WTC11 (cell line): ENCODE measurements around the gene MPP1. TPM values are rescaled to one million over a fixed set of nuclear protein-coding genes. Genes with fewer than 3 reads are reported as not detected.

Source experiments
- ATAC-seq: fragments of 200-7000 bp; cut with Tn5 transposase; 2 replicates; pipeline ENCODE4 v1.10.0; 2021; ENCODE audit warnings: mild to moderate bottlenecking, moderate library complexity
- CTCF ChIA-PET: fragments of 300-600 bp; sonication (Branson Sonifier 250); formaldehyde crosslinking; loops from one replicate; lab custom pipeline; 2021; ENCODE audit warnings: antibody characterized with exemption; lab: Charles Lee
- POLR2A ChIA-PET: fragments of 350-600 bp; sonication (Branson Sonifier 250); formaldehyde crosslinking; loops from one replicate; lab custom pipeline; 2021; ENCODE audit warnings: antibody characterized with exemption; lab: Charles Lee
- DNase-seq: peaks from one replicate; pipeline ENCODE4 v3.0.0; 2021; ENCODE audit warnings: low spot score
- H3K27ac Mint-ChIP-seq: 2 replicates; pipeline ENCODE4 v1.8.0; 2021; ENCODE audit warnings: mixed read lengths
- H3K27me3 Mint-ChIP-seq: 2 replicates; pipeline ENCODE4 v1.8.0; 2021; ENCODE audit warnings: low read depth, mild to moderate bottlenecking, moderate library complexity, mixed read lengths
- H3K36me3 Mint-ChIP-seq: 2 replicates; pipeline ENCODE4 v1.8.0; 2021; ENCODE audit warnings: mixed read lengths
- H3K4me1 Mint-ChIP-seq: 2 replicates; pipeline ENCODE4 v1.8.0; 2022; ENCODE audit warnings: mixed read lengths
- H3K4me3 Mint-ChIP-seq: 2 replicates; pipeline ENCODE4 v1.8.0; 2021; ENCODE audit warnings: mild to moderate bottlenecking, moderate library complexity, mixed read lengths
- H3K9me3 Mint-ChIP-seq: 2 replicates; pipeline ENCODE4 v1.8.0; 2021; ENCODE audit warnings: mixed read lengths
- E2F1 ChIP-seq: sonication (generic); formaldehyde crosslinking; IDR thresholded peaks from 2 replicates; pipeline ENCODE4 v1.8.0; 2022; ENCODE audit warnings: mild to moderate bottlenecking, missing genetic modification reagents
- EMX1 ChIP-seq: fragments of 250-450 bp; sonication (Bioruptor Pico); IDR thresholded peaks from 2 replicates; pipeline ENCODE4 v1.8.0; 2021; ENCODE audit warnings: mild to moderate bottlenecking
- ERG ChIP-seq: fragments of 250-450 bp; sonication (Bioruptor Pico); IDR thresholded peaks from 2 replicates; pipeline ENCODE4 v1.8.0; 2021; ENCODE audit warnings: mild to moderate bottlenecking
- ESRRA ChIP-seq: sonication (generic); formaldehyde crosslinking; IDR thresholded peaks from 2 replicates; pipeline ENCODE4 v1.8.1; 2022; ENCODE audit warnings: mild to moderate bottlenecking, missing genetic modification reagents, borderline replicate concordance
- FOXP4 ChIP-seq: sonication (generic); formaldehyde crosslinking; IDR thresholded peaks from 2 replicates; pipeline ENCODE4 v1.8.0; 2022; ENCODE audit warnings: mild to moderate bottlenecking, missing genetic modification reagents
- GABPB1 ChIP-seq: sonication (generic); formaldehyde crosslinking; IDR thresholded peaks from 2 replicates; pipeline ENCODE4 v1.8.1; 2023; ENCODE audit warnings: mild to moderate bottlenecking, missing genetic modification reagents
- IRF2 ChIP-seq: sonication (generic); formaldehyde crosslinking; IDR thresholded peaks from 2 replicates; pipeline ENCODE4 v1.8.0; 2022; ENCODE audit warnings: low read depth, missing genetic modification reagents, borderline replicate concordance
- NFATC4 ChIP-seq: fragments of 250-450 bp; sonication (Bioruptor Pico); IDR thresholded peaks from 2 replicates; pipeline ENCODE4 v1.9.0; 2021; ENCODE audit warnings: mild to moderate bottlenecking
- NR3C1 ChIP-seq: sonication (generic); formaldehyde crosslinking; conservative IDR thresholded peaks from 2 replicates; pipeline ENCODE4 v1.8.1; 2023; ENCODE audit warnings: low read depth, mild to moderate bottlenecking, missing genetic modification reagents
- OVOL2 ChIP-seq: fragments of 250-450 bp; sonication (Bioruptor Pico); IDR thresholded peaks from 2 replicates; pipeline ENCODE4 v1.9.0; 2021; ENCODE audit warnings: mild to moderate bottlenecking, borderline replicate concordance
- RELA ChIP-seq: sonication (generic); formaldehyde crosslinking; IDR thresholded peaks from 2 replicates; pipeline ENCODE4 v1.8.1; 2022; ENCODE audit warnings: missing genetic modification reagents, mild to moderate bottlenecking, borderline replicate concordance
- SP1 ChIP-seq: sonication (generic); formaldehyde crosslinking; conservative IDR thresholded peaks from 2 replicates; pipeline ENCODE4 v1.8.1; 2022; ENCODE audit warnings: missing genetic modification reagents
- TCF7 ChIP-seq: sonication (generic); formaldehyde crosslinking; IDR thresholded peaks from 2 replicates; pipeline ENCODE4 v1.8.0; 2022; ENCODE audit warnings: mild to moderate bottlenecking, low read depth, missing genetic modification reagents, moderate library complexity
- TP53 ChIP-seq: sonication (generic); formaldehyde crosslinking; IDR thresholded peaks from 2 replicates; pipeline ENCODE4 v1.8.1; 2023; ENCODE audit warnings: mild to moderate bottlenecking, missing genetic modification reagents
- ZNF232 ChIP-seq: sonication (generic); formaldehyde crosslinking; IDR thresholded peaks from 2 replicates; pipeline ENCODE4 v1.8.0; 2022; ENCODE audit warnings: mild to moderate bottlenecking, missing genetic modification reagents
- ZNF281 ChIP-seq: sonication (generic); formaldehyde crosslinking; IDR thresholded peaks from 2 replicates; pipeline ENCODE4 v1.8.0; 2023; ENCODE audit warnings: mild to moderate bottlenecking, missing genetic modification reagents
- ZNF317 ChIP-seq: sonication (generic); formaldehyde crosslinking; IDR thresholded peaks from 2 replicates; pipeline ENCODE4 v1.8.1; 2023; ENCODE audit warnings: low read depth, mild to moderate bottlenecking, moderate library complexity, missing genetic modification reagents, borderline replicate concordance
- total RNA-seq: library from RNA; stranded (reverse); gene quantifications from 3 replicates; pipeline ENCODE4 v1.2.3, GENCODE V29; 2021
- TF ChIP-seq, protein P1 (sequence below): sonication (generic); formaldehyde crosslinking; IDR thresholded peaks from 2 replicates; pipeline ENCODE4 v1.8.1; 2023; ENCODE audit warnings: mild to moderate bottlenecking, moderate library complexity, missing genetic modification reagents
- TF ChIP-seq, protein P2 (sequence below): sonication (generic); formaldehyde crosslinking; IDR thresholded peaks from 2 replicates; pipeline ENCODE4 v1.8.0; 2023; ENCODE audit warnings: missing genetic modification reagents
- TF ChIP-seq, protein P3 (sequence below): sonication (generic); formaldehyde crosslinking; IDR thresholded peaks from 2 replicates; pipeline ENCODE4 v1.8.0; 2022; ENCODE audit warnings: mild to moderate bottlenecking, missing genetic modification reagents

MPP1 gene
- total RNA-seq, 1 experiment from 2014 or later = 15.8 TPM

DNA sequence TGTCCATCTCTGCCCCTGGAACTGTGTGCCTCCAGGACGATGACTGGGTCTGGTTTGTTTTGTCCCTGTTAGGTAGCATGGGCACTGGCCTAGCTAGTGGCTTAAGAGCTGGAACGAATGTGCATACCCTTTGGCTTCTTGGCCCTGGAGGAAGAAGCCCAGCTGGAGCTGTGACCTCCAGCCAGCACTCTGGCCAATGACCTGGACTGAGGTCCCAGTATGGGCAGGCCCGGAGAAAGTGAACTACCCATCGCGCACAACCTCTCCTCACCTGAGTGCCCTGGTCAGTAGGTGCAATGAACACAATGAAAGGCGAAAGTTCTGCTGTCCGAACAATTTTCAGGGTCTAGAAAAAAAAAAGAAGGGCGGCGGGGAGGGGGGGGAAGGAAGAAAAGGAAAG, 24.3 kb downstream of the MPP1 start (continued):
- TF ChIP-seq, protein P1, sequence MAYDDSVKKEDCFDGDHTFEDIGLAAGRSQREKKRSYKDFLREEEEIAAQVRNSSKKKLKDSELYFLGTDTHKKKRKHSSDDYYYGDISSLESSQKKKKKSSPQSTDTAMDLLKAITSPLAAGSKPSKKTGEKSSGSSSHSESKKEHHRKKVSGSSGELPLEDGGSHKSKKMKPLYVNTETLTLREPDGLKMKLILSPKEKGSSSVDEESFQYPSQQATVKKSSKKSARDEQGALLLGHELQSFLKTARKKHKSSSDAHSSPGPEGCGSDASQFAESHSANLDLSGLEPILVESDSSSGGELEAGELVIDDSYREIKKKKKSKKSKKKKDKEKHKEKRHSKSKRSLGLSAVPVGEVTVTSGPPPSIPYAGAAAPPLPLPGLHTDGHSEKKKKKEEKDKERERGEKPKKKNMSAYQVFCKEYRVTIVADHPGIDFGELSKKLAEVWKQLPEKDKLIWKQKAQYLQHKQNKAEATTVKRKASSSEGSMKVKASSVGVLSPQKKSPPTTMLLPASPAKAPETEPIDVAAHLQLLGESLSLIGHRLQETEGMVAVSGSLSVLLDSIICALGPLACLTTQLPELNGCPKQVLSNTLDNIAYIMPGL = no peak
- TF ChIP-seq SP1 (CRISPR knock-in tag) = no peak
- TF ChIP-seq E2F1 (CRISPR knock-in tag) = no peak
- TF ChIP-seq ZNF232 (CRISPR knock-in tag) = no peak
- TF ChIP-seq FOXP4 = no peak
- TF ChIP-seq TCF7 = no peak
- no peak for TF ChIP-seq ZNF317 (CRISPR knock-in tag)
- TF ChIP-seq NFATC4 (CRISPR knock-in tag) = no peak
- no peak for TF ChIP-seq RELA (CRISPR knock-in tag)
- TF ChIP-seq ESRRA (CRISPR knock-in tag) = no peak
- TF ChIP-seq NR3C1 (CRISPR knock-in tag) = no peak
- TF ChIP-seq TP53 (CRISPR knock-in tag) = no peak
- TF ChIP-seq ZNF281 = no peak
- TF ChIP-seq GABPB1 (CRISPR knock-in tag) = no peak

DNA sequence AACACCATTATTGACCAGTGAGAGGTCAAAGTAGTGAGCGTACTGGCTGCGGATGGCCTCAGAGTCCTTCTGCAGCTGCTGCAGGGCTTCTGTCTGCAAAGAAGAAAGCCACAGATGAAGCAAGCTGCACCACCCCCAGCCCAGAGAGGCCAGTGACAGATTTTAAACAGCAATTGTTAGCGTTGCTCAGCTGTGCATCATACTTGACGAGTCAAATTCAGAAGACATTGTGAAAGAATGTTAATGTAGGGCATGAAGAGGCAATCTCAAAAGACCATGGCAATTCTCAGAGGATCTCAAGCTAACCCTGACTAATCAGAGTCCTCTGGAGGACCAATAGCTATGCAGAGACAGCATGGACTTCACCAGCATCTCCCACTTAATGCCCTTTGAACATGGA, 26.0 kb downstream of the MPP1 start:
- no peak overlapping the region for H3K4me3 Mint-ChIP-seq
- no peaks in the 10 kb centered on the region; the same call in 1 of the 2 replicates for H3K27me3 Mint-ChIP-seq
- ChIA-PET CTCF (no interaction called here), POLR2A (interaction anchor here (1.5 kb wide), 1 partner anchor 16 kb away, joined by 5 read pairs; the partner anchor contains the start of gene DKC1)
- DNase-seq = no peak
- peaks cover 13% of the 10 kb centered on the region for H3K4me1 Mint-ChIP-seq
- H3K9me3 Mint-ChIP-seq = no peaks in the 10 kb centered on the region
- peak overlapping the region; percentile 45; the same call in 1 of the 2 replicates for H3K27ac Mint-ChIP-seq
- H3K36me3 Mint-ChIP-seq = peaks cover 26% of the 10 kb centered on the region
- TF ChIP-seq OVOL2 (CRISPR knock-in tag) (no peak), TCF7 (no peak), IRF2 (CRISPR knock-in tag) (no peak), ERG (CRISPR knock-in tag) (no peak), EMX1 (CRISPR knock-in tag) (no peak)
- TF ChIP-seq, protein P2, sequence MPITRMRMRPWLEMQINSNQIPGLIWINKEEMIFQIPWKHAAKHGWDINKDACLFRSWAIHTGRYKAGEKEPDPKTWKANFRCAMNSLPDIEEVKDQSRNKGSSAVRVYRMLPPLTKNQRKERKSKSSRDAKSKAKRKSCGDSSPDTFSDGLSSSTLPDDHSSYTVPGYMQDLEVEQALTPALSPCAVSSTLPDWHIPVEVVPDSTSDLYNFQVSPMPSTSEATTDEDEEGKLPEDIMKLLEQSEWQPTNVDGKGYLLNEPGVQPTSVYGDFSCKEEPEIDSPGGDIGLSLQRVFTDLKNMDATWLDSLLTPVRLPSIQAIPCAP = no peak
- TF ChIP-seq, protein P3, sequence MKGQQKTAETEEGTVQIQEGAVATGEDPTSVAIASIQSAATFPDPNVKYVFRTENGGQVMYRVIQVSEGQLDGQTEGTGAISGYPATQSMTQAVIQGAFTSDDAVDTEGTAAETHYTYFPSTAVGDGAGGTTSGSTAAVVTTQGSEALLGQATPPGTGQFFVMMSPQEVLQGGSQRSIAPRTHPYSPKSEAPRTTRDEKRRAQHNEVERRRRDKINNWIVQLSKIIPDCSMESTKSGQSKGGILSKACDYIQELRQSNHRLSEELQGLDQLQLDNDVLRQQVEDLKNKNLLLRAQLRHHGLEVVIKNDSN (CRISPR knock-in tag) = no peak
- ATAC-seq = no peak
